ENCODE measurements around the gene GAREM1.

GRCh38 chr18:32280911-32281310 is 189.8 kb downstream of the GAREM1 start:
- no peak for TF ChIP-seq CTCF (IDR thresholded peaks at IDR 0.05)
- TF ChIP-seq POLR2A (IDR thresholded peaks at IDR 0.05): no peak
